GM18520 (cell line): ENCODE measurements around the gene DALRD3.

Source experiments
- ATAC-seq: cut with Tn5 transposase; IDR thresholded peaks from one replicate; pipeline ENCODE4 v1.9.1; 2021; ENCODE audit not compliant: unreplicated experiment

Gene DALRD3

GRCh38 chr3:49006408-49007067, 11.8 kb downstream of the DALRD3 start:
- no peak for ATAC-seq

DNA sequence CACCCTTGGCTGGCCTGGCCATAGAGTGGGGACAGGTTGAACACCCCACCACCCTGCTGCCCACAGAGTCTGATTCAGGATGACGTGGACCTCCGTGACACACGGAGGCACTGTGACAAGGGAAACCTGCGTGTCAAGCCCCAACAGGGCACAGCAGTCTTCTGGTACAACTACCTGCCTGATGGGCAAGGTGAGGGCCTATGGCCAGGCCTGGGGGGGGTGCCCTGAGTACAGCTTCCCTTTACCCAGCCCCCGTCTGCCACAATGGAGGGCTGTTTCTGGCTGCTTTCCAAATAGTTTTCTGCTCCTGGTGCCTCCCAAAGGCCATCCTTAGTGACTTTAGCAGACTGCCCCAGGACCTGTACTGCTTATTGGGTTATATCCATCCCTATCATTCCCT, 12.4 kb downstream of the DALRD3 start:
- ATAC-seq = no peak

- ATAC-seq = no peak
These were observed 13.1 kb downstream of the DALRD3 start for GRCh38 chr3:49005303-49005680.

DNA sequence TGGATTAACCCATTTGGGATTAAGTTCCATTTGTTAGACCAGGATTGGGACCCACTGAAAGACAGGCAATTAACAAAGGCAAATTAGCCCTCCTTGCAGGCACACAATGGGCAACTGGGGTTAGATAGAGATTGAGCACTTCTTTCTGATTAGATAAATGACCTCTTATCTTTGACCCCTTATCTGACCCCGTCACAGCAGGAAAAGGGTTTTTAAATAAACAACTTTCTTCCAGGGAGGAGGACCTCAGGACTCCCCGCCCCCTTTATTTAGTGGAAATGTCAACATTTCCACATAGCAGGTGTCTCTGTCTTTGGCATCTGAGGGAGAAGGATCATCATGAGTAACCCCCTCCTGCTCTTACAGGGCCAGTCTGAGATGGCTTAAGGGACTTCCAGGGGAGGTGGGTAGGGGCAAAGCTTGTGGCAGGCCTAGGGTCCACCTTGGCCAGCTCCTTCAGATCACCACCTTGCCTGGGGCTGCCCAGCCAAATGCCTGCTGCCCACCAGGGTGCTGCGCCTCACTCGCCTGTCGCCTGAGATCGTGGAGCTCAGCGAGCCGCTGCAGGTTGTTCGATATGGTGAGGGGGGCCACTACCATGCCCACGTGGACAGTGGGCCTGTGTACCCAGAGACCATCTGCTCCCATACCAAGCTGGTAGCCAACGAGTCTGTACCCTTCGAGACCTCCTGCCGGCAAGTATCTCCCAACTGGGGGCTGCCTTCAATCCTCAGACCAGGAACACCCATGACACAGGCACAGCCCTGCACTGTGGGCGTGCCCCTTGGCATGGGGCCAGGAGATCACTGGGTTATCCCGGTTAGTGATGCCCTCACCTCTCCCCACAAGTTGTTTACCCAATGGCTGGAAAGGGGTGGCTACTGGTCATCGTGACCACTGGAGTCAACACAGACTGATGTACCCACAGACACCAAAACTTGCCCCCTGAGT, 13.8 kb downstream of the DALRD3 start:
- no peak for ATAC-seq

- no peak for ATAC-seq
These were observed 17.2 kb downstream of the DALRD3 start for GRCh38 chr3:49001155-49001554.

- ATAC-seq = no peak
These were observed 19.1 kb downstream of the DALRD3 start for GRCh38 chr3:48999085-48999858.

- no peak for ATAC-seq
These were observed 20.4 kb downstream of the DALRD3 start for GRCh38 chr3:48997714-48998637.

DNA sequence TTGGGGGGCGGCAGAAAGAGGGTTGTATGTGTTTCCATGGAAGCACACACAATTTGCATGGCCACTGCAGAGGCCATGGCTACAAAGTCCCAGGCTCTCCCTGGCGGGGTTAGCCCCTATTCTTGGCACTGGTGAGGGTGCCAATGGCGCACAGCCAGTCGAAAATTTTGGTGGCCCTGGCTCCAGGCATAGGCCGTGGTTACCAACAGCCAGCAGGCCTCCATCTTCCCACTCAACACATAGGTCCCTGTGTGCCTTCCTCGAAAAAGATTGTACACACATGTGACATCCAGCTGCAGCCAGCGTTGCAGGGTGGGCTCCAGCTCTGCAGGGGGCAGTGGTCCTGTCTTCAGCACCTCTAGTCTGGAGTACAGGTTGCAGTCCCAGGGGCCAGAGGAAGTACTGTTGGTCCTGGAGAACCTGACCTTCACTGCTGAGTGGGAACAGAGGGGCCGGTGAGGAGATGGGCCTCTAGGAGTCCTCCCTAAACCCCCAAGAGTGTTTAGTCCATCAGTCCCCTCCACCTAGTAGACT, 21.2 kb downstream of the DALRD3 start:
- no peak for ATAC-seq

- no peak for ATAC-seq
These were observed 21.7 kb downstream of the DALRD3 start for GRCh38 chr3:48996640-48997039.

DNA sequence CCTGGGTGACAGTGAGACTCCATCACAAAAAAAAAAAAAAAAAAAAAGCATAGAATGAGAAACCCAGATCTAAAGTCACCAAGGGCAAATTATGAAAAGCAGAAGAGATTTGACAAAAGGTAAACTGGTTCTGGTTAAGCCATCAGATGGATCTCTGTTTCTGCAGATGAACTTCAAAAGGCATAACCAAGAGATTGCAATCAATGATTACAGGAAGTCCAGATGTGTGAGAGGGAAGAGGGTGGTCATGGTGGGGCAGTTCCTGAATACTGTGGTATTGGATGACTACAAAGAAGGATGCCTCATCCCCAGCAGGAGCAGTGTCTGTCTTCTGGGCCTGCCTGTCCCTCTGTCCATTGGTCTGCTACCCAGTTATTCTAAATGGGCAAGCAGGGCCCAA, 24.5 kb downstream of the DALRD3 start:
- ATAC-seq = no peak

DNA sequence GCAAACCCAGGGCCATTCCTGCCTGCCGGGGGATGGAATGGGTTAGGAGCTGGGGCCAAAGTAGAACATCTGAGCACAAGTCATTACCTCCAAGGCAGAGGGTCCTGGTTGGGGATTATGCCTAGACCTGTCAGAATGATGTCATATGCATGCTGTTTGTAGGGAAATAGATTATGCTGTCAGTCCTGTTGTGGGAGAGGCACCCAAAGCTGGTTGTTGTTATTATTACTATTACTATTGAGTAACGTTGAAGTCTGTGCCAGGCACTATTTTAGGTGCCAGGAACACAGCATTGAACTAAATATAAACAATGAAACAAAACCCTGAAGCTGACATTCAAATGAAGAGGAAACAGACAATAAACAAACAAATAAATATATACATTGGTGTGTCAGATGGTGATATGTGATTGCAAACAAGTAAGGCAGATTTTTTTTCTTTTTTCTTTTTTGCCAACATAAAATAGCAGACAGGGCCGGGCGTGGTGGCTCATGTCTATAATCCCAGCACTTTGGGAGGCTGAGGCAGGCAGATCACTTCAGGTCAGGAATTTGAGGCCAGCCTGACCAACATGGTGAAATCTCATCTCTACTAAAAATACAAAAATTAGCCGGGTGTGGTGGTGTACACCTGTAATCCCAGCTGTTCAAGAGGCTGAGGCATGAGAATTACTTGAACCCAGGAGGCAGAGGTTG, 26.4 kb downstream of the DALRD3 start:
- no peak for ATAC-seq

- ATAC-seq = no peak
These were observed 27.5 kb downstream of the DALRD3 start for GRCh38 chr3:48990636-48991469.

- peak; percentile 47 for ATAC-seq
These were observed 28.4 kb downstream of the DALRD3 start, which contains the start of gene P4HTM for GRCh38 chr3:48989796-48990635. P4HTM (plus strand) TSS chr3:48990241; CDS start chr3:48990257, 16 bp downstream.

GRCh38 chr3:48989126-48989795, 29.1 kb downstream of the DALRD3 start:
- ATAC-seq = no peak

- no peak for ATAC-seq
These were observed 32.5 kb downstream of the DALRD3 start for GRCh38 chr3:48985831-48986376.

GRCh38 chr3:48984663-48985062, 33.7 kb downstream of the DALRD3 start:
- no peak for ATAC-seq

DNA sequence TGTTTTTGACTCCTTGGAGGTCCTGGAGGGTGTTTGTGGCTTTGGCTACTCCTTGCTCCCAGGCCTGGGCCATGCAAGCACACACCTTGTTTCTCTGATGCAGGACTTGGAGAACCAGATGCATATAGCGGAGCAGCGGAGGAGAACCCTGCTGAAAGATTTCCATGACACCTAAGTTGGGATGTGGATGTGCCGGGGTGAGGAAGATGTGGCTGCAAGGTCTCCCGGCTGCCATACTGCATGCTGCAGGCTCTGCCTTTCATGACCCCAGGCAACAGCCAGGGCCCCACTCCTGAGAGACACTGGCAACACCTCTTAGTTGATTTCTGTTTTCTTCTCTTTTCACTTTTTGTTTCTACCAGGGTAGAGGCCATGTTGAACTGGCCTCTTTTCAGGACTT, 35.3 kb downstream of the DALRD3 start:
- ATAC-seq = no peak
